Trophoblast cell (in vitro differentiated cells and primary cell): ENCODE results near the gene GPT2.
A peak's percentile ranks its signal among the peaks of the same experiment; 100 is the strongest.

Source experiments
- DNase-seq, 2 donors: peaks; one replicate each; pipeline ENCODE4 v3.0.0-alpha.2; 2016
- H2AFZ ChIP-seq: 2 replicates; pipeline ENCODE4 v1.6.1; 2013; ENCODE audit warnings: low read length, moderate library complexity, mild to moderate bottlenecking; ENCODE audit not compliant: insufficient read depth, poor library complexity
- H2AK5ac ChIP-seq: 2 replicates; pipeline ENCODE4 v1.6.1; 2013; ENCODE audit warnings: mild to moderate bottlenecking, low read length
- H2BK120ac ChIP-seq: 2 replicates; pipeline ENCODE4 v1.6.1; 2013; ENCODE audit warnings: low read length, mild to moderate bottlenecking, moderate library complexity; ENCODE audit not compliant: insufficient read depth, poor library complexity
- H2BK12ac ChIP-seq: 2 replicates; pipeline ENCODE4 v1.6.1; 2013; ENCODE audit warnings: mild to moderate bottlenecking, low read length, moderate library complexity
- H2BK5ac ChIP-seq: 2 replicates; pipeline ENCODE4 v1.6.1; 2013; ENCODE audit warnings: low read length, low read depth, moderate library complexity, mild to moderate bottlenecking; ENCODE audit not compliant: poor library complexity
- H3K14ac ChIP-seq: 2 replicates; pipeline ENCODE4 v1.6.1; 2013; ENCODE audit warnings: mild to moderate bottlenecking, low read length
- H3K18ac ChIP-seq: 2 replicates; pipeline ENCODE4 v1.6.1; 2013; ENCODE audit warnings: mild to moderate bottlenecking, low read length
- H3K23ac ChIP-seq: 2 replicates; pipeline ENCODE4 v1.6.1; 2013; ENCODE audit warnings: low read length
- H3K27ac ChIP-seq: 2 replicates; pipeline ENCODE4 v1.5.1; 2013; ENCODE audit warnings: low read depth, mild to moderate bottlenecking, inconsistent platforms, low read length, moderate library complexity
- H3K27me3 ChIP-seq: 2 replicates; pipeline ENCODE4 v1.6.1; 2013; ENCODE audit warnings: inconsistent platforms, mild to moderate bottlenecking, low read length, moderate library complexity; ENCODE audit not compliant: insufficient read depth
- H3K36me3 ChIP-seq, 2 experiments: 1 replicate in 1 of 2; 2 replicates in 1 of 2; pipeline ENCODE4 v1.6.1; 2013; ENCODE audit warnings: low read length in 2 of 2, mild to moderate bottlenecking in 2 of 2, moderate library complexity in 1 of 2; ENCODE audit not compliant: insufficient read depth in 2 of 2, control insufficient read depth in 1 of 2
- H3K4ac ChIP-seq: 2 replicates; pipeline ENCODE4 v1.6.1; 2013; ENCODE audit warnings: low read depth, mild to moderate bottlenecking, low read length, moderate library complexity
- H3K4me1 ChIP-seq, 2 experiments: 1 replicate in 1 of 2; 2 replicates in 1 of 2; pipeline ENCODE4 v1.6.1; 2013; ENCODE audit warnings: low read length in 2 of 2, mild to moderate bottlenecking in 2 of 2, moderate library complexity in 1 of 2; ENCODE audit not compliant: insufficient read depth in 2 of 2, control insufficient read depth in 1 of 2
- H3K4me2 ChIP-seq: 2 replicates; pipeline ENCODE4 v1.6.1; 2013; ENCODE audit warnings: inconsistent platforms, mild to moderate bottlenecking, low read length, moderate library complexity
- H3K4me3 ChIP-seq: 2 replicates; pipeline ENCODE4 v1.5.1; 2013; ENCODE audit warnings: mild to moderate bottlenecking, low read depth, low read length, inconsistent platforms
- H3K79me1 ChIP-seq: one replicate; pipeline ENCODE4 v1.6.1; 2013; ENCODE audit warnings: low read length
- H3K79me2 ChIP-seq: 2 replicates; pipeline ENCODE4 v1.6.1; 2013; ENCODE audit warnings: low read length, mild to moderate bottlenecking; ENCODE audit not compliant: control insufficient read depth, insufficient read depth, poor library complexity
- H3K9ac ChIP-seq: 2 replicates; pipeline ENCODE4 v1.6.1; 2013; ENCODE audit warnings: mild to moderate bottlenecking, low read length
- H3K9me3 ChIP-seq: 2 replicates; pipeline ENCODE4 v1.6.1; 2013; ENCODE audit warnings: low read depth, mild to moderate bottlenecking, control low read depth, inconsistent platforms, low read length; ENCODE audit not compliant: insufficient read depth
- H4K12ac ChIP-seq: 2 replicates; pipeline ENCODE4 v1.6.1; 2013; ENCODE audit warnings: low read depth, mild to moderate bottlenecking, low read length, moderate library complexity
- H4K8ac ChIP-seq: 2 replicates; pipeline ENCODE4 v1.6.1; 2013; ENCODE audit warnings: low read depth, mild to moderate bottlenecking, low read length, moderate library complexity
- H4K91ac ChIP-seq: one replicate; pipeline ENCODE4 v1.6.1; 2013; ENCODE audit warnings: low read depth, mild to moderate bottlenecking, low read length, moderate library complexity
- WGBS: extraction: QIAGEN DNeasy Blood & Tissue Kit; methylation state at CpG from one replicate; pipeline ENCODE4 v1.1.7; 2013; ENCODE audit warnings: missing lambda C conversion rate; ENCODE audit not compliant: insufficient read length, insufficient coverage; ENCODE audit errors: extremely low coverage; 5-methylcytosine and 5-hydroxymethylcytosine counted together

Gene GPT2

DNA sequence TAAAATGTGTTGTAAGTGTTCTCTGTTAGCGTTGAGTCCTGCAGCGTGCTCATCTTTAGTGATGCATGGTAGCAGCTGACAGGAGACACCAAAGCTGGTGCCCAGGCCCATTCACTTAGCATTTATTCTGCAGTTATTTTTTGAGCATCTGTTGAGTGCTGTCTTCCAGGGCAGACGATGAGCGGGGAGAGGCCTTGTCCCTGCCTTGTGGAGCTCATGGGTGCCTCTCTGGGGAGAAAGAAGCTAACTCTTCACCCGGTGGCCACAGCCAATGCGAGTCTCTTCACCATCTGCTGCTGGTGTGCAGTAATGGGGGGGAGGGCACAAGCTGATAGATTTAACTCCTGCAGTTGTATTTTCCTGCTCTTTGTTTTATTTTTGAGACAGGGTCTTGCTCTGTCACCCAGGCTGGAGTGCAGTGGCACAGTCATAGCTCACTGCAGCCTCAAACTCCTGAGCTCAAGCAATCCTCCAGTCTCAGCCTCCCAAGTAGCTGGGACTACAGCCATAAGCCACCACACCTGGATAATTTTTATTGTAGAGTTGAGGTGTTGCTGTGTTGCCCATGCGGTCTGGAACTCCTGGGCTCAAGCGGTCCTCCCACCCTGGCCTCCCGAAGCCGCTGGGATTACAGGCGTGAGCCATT lies 30.5 kb downstream of the GPT2 start:
- Histone ChIP-seq H2BK120ac (no peak overlapping the region), H3K27me3 (no peaks in the 10 kb centered on the region), H3K9me3 (peaks cover 9% of the 10 kb centered on the region), H4K8ac (no peak overlapping the region), H3K4me1 (peaks cover 15 to 17% of the 10 kb centered on the region in 2 experiments), H3K4ac (no peak overlapping the region), H2BK5ac (no peak overlapping the region), H2BK12ac (no peak overlapping the region), H3K79me2 (peaks cover 4% of the 10 kb centered on the region), H4K12ac (no peak overlapping the region), H4K91ac (no peak overlapping the region), H2AK5ac (no peak overlapping the region), H3K4me2 (no peak overlapping the region), H3K14ac (no peak overlapping the region), H3K9ac (no peak overlapping the region), H3K4me3 (no peak overlapping the region), H3K36me3 (peaks cover 40 to 62% of the 10 kb centered on the region in 2 experiments), H3K18ac (no peak overlapping the region), H3K79me1 (peaks cover 14% of the 10 kb centered on the region), H2AFZ (no peak overlapping the region), H3K23ac (no peak overlapping the region), H3K27ac (no peak overlapping the region)
- DNase-seq, result no peak
- no CpG with 5 or more reads among the region's 11 CpGs for WGBS

DNA sequence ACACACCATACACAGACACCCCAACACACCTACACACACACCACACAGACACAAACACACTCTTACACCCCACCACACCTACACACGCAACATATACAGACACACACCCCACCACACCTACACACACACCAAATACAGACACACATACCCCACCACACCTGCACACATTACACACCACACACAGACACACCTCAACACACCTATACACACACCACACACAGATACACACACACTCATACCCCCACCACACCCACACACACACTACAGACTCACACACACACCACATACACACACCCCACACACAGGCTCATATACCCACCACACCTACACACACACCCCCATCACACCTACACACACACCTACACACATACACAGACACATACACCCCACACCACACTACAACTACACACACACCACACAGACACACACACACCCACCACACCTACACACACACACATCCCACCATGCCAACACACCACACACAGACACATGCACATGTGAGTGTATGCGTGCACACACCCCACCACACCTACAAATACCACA lies 31.4 kb downstream of the GPT2 start:
- no peak overlapping the region for H4K8ac ChIP-seq

DNA sequence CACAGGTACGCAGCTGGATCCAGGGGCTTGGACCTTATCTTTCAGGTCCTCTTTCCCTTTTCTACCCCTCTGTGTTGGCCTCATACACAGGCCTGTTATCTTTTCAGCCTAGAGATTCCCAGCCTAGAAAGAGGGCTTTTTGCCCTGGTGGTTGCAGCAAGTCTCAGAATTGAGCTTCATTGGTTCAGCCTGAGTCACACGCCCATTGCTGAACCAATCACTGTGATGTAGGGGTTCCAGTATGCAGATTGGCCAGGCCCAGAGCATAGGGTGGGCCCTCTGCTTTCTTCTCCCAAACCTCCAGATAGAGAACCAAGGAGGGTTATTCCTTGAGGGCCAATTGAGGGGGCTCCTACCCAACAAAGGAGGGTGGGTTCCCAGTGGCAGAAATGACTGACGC lies 32.8 kb downstream of the GPT2 start:
- H3K4me2 ChIP-seq, result no peak overlapping the region
- no peak overlapping the region for H3K4ac ChIP-seq
- H2BK12ac ChIP-seq, result peak overlapping the region; percentile 21
- H3K9me3 ChIP-seq, result peaks cover 9% of the 10 kb centered on the region
- no peak overlapping the region for H3K18ac ChIP-seq
- peaks cover 7% of the 10 kb centered on the region for H3K79me2 ChIP-seq
- H3K27ac ChIP-seq, result no peak overlapping the region
- no peak overlapping the region for H4K12ac ChIP-seq
- H3K79me1 ChIP-seq, result peaks cover 21% of the 10 kb centered on the region
- DNase-seq, result no peak
- WGBS, result no CpG with 5 or more reads among the region's 3 CpGs
- H4K8ac ChIP-seq, result no peak overlapping the region
- H2BK120ac ChIP-seq, result no peak overlapping the region
- peaks cover 33 to 36% of the 10 kb centered on the region in 2 experiments for H3K4me1 ChIP-seq
- H3K4me3 ChIP-seq, result no peak overlapping the region
- H2AFZ ChIP-seq, result no peak overlapping the region
- peak overlapping the region; percentile 7 for H4K91ac ChIP-seq
- H3K23ac ChIP-seq, result no peak overlapping the region
- H3K27me3 ChIP-seq, result no peaks in the 10 kb centered on the region
- H3K14ac ChIP-seq, result no peak overlapping the region
- H3K36me3 ChIP-seq, result peaks cover 31 to 51% of the 10 kb centered on the region in 2 experiments
- no peak overlapping the region for H2AK5ac ChIP-seq
- no peak overlapping the region for H2BK5ac ChIP-seq
- no peak overlapping the region for H3K9ac ChIP-seq

More for the DNA sequence above, 31.4 kb downstream of the GPT2 start:
- H2AK5ac ChIP-seq, result no peak overlapping the region
- WGBS, result 100% methylated on average over 1 of the region's 2 CpGs
- H3K27ac ChIP-seq, result no peak overlapping the region
- DNase-seq, result no peak
- H3K27me3 ChIP-seq, result no peaks in the 10 kb centered on the region
- H2AFZ ChIP-seq, result no peak overlapping the region
- no peak overlapping the region for H4K12ac ChIP-seq
- no peak overlapping the region for H3K23ac ChIP-seq
- no peak overlapping the region for H3K4ac ChIP-seq
- H2BK120ac ChIP-seq, result no peak overlapping the region
- H3K36me3 ChIP-seq, result peaks cover 35 to 56% of the 10 kb centered on the region in 2 experiments
- peaks cover 7% of the 10 kb centered on the region for H3K79me2 ChIP-seq
- peaks cover 9% of the 10 kb centered on the region for H3K9me3 ChIP-seq
- H4K91ac ChIP-seq, result no peak overlapping the region
- no peak overlapping the region for H2BK12ac ChIP-seq
- peaks cover 21% of the 10 kb centered on the region for H3K79me1 ChIP-seq
- H2BK5ac ChIP-seq, result no peak overlapping the region
- peaks cover 24 to 25% of the 10 kb centered on the region in 2 experiments for H3K4me1 ChIP-seq
- H3K9ac ChIP-seq, result no peak overlapping the region
- no peak overlapping the region for H3K4me3 ChIP-seq
- H3K14ac ChIP-seq, result no peak overlapping the region
- H3K18ac ChIP-seq, result no peak overlapping the region
- no peak overlapping the region for H3K4me2 ChIP-seq

DNA sequence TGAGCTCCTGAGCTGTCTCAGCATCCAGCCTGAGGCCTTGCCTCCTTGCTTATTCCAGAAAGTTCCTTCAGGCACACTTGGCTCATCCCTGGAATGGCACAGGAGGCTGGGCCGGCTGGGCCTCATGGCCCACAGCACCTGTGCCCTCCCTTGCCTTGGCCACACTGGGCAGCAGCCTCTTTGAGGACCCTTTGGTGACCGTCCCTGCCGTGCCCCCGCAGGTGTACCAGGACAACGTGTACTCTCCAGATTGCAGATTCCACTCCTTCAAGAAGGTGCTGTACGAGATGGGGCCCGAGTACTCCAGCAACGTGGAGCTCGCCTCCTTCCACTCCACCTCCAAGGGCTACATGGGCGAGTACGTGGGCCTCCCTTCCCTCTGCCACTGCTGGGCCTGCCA lies 34.2 kb downstream of the GPT2 start:
- DNase-seq, result no peak
- peak overlapping the region; percentile 35 for H4K8ac ChIP-seq

More for the DNA sequence above, 34.2 kb downstream of the GPT2 start:
- Histone ChIP-seq H3K79me2 (peaks cover 7% of the 10 kb centered on the region), H4K91ac (peak overlapping the region; percentile 80), H3K4me2 (no peak overlapping the region), H3K9ac (no peak overlapping the region), H2BK120ac (peak overlapping the region; percentile 66), H3K4me1 (peaks cover 39 to 46% of the 10 kb centered on the region in 2 experiments), H3K18ac (peak overlapping the region; percentile 9), H2AFZ (no peak overlapping the region), H4K12ac (no peak overlapping the region), H3K4me3 (no peak overlapping the region), H3K36me3 (peaks cover 32 to 51% of the 10 kb centered on the region in 2 experiments), H2BK12ac (peak overlapping the region; percentile 65), H3K79me1 (peaks cover 26% of the 10 kb centered on the region), H3K23ac (no peak overlapping the region), H2AK5ac (peak overlapping the region; percentile 73), H3K4ac (peak overlapping the region; percentile 18), H2BK5ac (peak overlapping the region; percentile 41), H3K27me3 (no peaks in the 10 kb centered on the region), H3K14ac (peak overlapping the region; percentile 52), H3K9me3 (peaks cover 8% of the 10 kb centered on the region), H3K27ac (peak overlapping the region; percentile 52)
- no CpG with 5 or more reads among the region's 11 CpGs for WGBS
